Muscle layer of duodenum (tissue), 2 donors: ENCODE measurements around the gene CLVS2.

ENCODE experiments used
- H3K27ac ChIP-seq: one replicate; pipeline ENCODE4 v1.7.0; 2013; ENCODE audit warnings: mild to moderate bottlenecking, low read length
- H3K27me3 ChIP-seq: one replicate; pipeline ENCODE4 v1.7.0; 2013; ENCODE audit warnings: low read depth, mild to moderate bottlenecking, control low read depth, low read length
- H3K36me3 ChIP-seq, 2 donors: one replicate each; pipeline ENCODE4 v1.7.0; 2013; ENCODE audit warnings: low read length in 2 of 2, control low read depth in 1 of 2, mild to moderate bottlenecking in 1 of 2; ENCODE audit not compliant: insufficient read depth in 2 of 2, control insufficient read depth in 1 of 2
- H3K4me1 ChIP-seq, 2 donors: one replicate each; pipeline ENCODE4 v1.7.0; 2013; ENCODE audit warnings: low read length in 2 of 2, mild to moderate bottlenecking in 2 of 2, control low read depth in 1 of 2, moderate library complexity in 1 of 2; ENCODE audit not compliant: insufficient read depth in 2 of 2, control insufficient read depth in 1 of 2
- H3K4me3 ChIP-seq, 2 donors: one replicate each; pipeline ENCODE4 v1.7.0; 2013; ENCODE audit warnings: low read length in 2 of 2, low read depth in 1 of 2, mild to moderate bottlenecking in 1 of 2
- H3K9me3 ChIP-seq, 2 donors: one replicate each; pipeline ENCODE4 v1.7.0; 2013; ENCODE audit warnings: low read length in 2 of 2, control low read depth in 1 of 2, mild to moderate bottlenecking in 1 of 2; ENCODE audit not compliant: control insufficient read depth in 1 of 2
- donor health status: healthy.

CLVS2 gene

DNA sequence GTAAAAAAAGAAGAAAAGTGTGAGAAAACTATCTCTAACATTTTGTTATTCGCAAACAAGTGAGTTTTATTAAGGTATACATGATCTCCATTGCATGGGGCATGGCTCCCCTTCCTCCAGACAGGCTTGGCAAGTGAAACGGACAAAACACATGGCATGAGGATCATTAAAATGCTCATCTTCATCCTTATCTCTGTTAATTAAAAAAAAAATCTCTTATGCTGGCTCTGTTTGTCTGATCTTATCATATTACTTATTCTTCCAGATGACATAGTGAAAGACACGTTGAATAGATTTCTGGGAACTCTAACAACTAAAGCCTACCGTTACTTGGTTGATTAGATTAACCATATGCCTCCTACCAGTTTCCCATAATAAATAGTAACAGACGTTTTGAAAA lies 89.4 kb downstream of the CLVS2 start:
- no peak overlapping the region for H3K4me3 ChIP-seq
- H3K27ac ChIP-seq, result no peak overlapping the region
- H3K36me3 ChIP-seq, result no peaks in the 10 kb centered on the region
- no peaks in the 10 kb centered on the region for H3K4me1 ChIP-seq
- no peaks in the 10 kb centered on the region for H3K9me3 ChIP-seq
- no peaks in the 10 kb centered on the region for H3K27me3 ChIP-seq

DNA sequence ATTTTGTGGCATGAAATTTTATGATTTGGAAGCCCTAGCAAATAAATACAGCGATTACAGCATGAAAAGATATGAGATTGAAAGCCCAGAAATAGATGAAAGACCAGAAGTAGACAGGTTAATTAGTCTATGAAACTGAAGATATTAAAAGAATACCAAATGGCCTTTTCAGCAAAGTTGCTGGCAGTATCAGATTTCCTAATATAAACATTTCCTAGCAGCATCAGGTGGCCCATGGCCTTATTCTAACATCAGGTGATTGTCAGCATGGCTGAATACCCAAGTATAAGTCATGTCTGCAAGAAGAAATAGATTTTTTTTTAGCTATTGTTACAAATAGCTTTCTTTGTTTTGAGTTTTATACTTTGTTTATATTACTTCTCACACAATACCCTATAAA lies 93.2 kb downstream of the CLVS2 start:
- Histone ChIP-seq H3K9me3 (no peaks in the 10 kb centered on the region), H3K27ac (no peak overlapping the region), H3K36me3 (no peaks in the 10 kb centered on the region), H3K27me3 (no peaks in the 10 kb centered on the region), H3K4me3 (no peak overlapping the region), H3K4me1 (no peaks in the 10 kb centered on the region)

DNA sequence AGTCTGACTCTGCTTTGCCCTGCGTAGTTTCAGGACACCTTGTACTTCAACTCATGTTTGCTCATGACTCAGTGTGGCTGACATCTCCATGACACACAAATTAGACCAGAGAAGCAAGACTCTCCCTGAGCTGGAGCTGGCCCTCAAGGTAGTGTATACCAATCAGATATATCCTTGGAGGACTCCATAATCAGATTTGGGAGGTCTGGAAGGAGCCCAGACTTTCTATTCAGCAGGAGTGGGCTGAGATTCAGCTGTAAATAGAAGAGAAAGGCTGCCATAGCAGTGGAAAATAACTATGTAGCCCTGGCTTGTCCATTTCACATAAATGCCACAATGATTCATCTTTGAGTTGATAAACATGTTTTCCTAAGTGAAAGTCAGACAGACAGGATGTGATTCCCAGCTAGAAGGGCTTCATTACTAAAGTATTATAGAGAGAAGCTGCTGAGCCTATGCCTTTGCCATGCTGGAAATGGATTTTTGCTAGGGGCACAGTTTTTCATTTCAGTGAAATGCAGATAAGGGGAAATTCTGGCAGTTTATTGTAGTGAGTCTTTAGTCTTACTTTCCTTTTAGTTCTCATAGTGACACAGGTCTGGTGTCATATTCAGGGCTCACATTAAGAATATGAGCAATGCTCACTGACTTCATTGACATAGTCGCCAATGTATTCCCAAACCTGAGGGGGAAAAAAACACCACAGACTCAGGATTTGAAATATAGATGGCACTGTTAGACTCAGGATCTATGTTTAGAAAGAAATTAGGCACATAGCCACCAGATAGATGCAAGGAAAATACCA lies 95.3 kb downstream of the CLVS2 start:
- Histone ChIP-seq H3K27ac (no peak overlapping the region), H3K9me3 (no peaks in the 10 kb centered on the region), H3K4me3 (no peak overlapping the region), H3K27me3 (no peaks in the 10 kb centered on the region), H3K36me3 (no peaks in the 10 kb centered on the region), H3K4me1 (no peaks in the 10 kb centered on the region)

DNA sequence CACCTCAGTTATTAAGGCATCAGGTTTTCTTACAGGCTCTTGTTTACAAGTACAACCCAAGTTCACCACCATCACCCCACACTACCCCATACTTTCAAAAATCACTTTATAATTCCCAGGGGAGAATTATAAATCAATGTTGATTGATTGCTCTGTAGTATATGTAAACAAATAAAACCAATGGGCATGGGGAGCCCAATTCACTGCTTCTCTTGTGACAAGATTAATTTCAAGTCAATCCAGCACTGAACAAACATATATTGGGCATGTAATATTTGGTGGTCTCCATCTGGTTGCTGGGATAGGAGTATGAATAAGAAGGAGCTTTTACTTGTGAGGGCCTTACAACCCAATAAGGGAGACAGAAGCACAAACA lies 95.8 kb downstream of the CLVS2 start:
- Histone ChIP-seq H3K4me3 (no peak overlapping the region), H3K36me3 (no peaks in the 10 kb centered on the region), H3K27me3 (no peaks in the 10 kb centered on the region), H3K9me3 (no peaks in the 10 kb centered on the region), H3K4me1 (no peaks in the 10 kb centered on the region), H3K27ac (no peak overlapping the region)

DNA sequence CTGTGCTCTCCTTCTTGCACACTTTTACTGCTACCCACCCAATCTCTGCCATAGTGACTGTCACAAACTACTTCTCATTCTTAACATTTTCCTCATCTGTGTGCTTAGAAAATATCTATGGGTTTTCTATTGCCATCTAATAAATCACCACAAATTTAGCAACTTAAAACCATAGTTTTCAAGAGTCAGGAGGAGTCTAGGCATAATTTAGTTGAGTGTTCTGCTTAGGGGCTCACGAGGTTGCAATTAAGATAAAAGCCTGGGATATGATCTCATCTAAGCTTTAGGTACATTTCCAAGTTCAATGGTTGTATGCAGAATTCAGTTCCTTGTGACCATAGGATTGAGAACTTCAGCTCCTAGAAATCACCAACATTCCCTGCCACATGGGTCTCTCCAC lies 98.8 kb downstream of the CLVS2 start:
- no peak overlapping the region for H3K27ac ChIP-seq
- no peaks in the 10 kb centered on the region for H3K9me3 ChIP-seq
- H3K4me1 ChIP-seq, result no peaks in the 10 kb centered on the region
- no peaks in the 10 kb centered on the region for H3K27me3 ChIP-seq
- no peaks in the 10 kb centered on the region for H3K36me3 ChIP-seq
- no peak overlapping the region for H3K4me3 ChIP-seq

DNA sequence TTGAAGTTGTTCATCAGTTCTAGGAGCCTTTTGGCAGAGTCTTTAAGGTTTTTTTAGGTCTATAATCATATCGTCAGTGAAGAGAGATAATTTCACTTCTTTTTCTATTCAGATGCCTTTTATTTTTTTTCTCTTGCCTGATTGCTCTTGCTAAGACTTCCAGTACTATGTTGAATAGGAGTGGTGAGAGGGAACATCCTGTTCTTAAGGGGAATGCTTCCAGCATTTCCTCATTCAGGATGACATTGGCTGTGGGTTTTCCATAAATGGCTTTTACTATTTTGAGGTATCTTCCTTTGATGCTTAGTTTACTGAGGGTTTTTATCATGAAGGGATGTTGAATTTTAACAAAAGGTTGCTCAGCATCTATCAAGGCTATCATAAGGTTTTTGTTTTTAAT lies 109.5 kb downstream of the CLVS2 start:
- no peaks in the 10 kb centered on the region for H3K36me3 ChIP-seq
- H3K4me3 ChIP-seq, result no peak overlapping the region
- H3K27me3 ChIP-seq, result no peaks in the 10 kb centered on the region
- H3K9me3 ChIP-seq, result peaks cover 0 to 3% of the 10 kb centered on the region in 2 donors
- no peak overlapping the region for H3K27ac ChIP-seq
- no peaks in the 10 kb centered on the region for H3K4me1 ChIP-seq

DNA sequence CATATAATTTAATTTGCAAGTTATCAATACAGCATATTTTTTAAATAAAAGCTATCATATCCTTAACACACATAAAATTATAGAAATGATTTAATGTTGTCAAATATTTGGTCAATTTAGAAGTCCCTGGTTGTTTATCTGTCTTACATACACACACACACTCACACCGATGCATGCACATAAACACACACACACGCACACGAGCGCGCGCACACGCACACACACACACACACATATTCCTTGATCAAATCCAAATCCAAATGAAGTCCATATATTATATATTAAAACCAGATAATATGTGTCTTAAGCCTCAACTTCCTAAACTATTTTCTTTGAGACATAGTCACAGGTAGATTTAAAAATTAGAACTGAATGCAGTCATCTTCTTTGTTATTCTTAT lies 120.3 kb downstream of the CLVS2 start:
- H3K36me3 ChIP-seq, result no peaks in the 10 kb centered on the region
- no peaks in the 10 kb centered on the region for H3K27me3 ChIP-seq
- no peaks in the 10 kb centered on the region for H3K9me3 ChIP-seq
- no peak overlapping the region for H3K27ac ChIP-seq
- no peaks in the 10 kb centered on the region for H3K4me1 ChIP-seq
- no peak overlapping the region for H3K4me3 ChIP-seq

DNA sequence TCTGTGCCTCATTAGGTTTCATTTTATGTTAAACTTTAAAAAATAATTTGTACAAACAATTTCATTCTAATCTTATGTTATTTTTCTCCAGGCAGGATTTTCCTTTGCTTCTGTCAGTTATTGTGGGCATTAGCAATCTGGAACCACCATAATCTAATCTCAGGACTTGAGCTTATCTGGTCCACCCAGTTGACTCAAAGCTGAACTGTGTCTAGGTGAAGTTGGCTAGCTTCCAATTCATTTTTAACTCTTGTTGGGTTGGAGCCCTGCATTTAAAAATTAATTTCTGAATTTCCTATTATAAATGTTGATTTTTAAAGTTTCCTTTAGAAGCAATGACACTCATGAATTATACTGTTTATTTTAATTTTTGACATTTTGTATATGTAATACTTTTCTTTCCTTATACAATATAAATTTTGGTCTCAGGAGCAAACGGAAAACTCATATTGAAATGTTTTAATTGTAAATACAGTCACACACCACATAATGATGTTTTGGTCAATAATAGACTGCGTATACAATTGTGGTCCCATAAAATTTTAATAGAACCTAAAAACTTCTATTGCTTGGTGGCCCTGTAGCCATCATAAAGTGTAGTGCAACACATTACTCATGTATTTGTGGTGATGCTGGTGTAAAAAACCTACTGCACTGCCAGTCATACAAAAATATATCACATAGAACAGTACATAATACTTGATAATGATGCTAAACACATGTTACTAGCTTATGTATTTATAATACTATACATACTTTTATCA lies 121.3 kb downstream of the CLVS2 start:
- Histone ChIP-seq H3K9me3 (no peaks in the 10 kb centered on the region), H3K36me3 (no peaks in the 10 kb centered on the region), H3K27me3 (no peaks in the 10 kb centered on the region), H3K27ac (no peak overlapping the region), H3K4me3 (no peak overlapping the region), H3K4me1 (no peaks in the 10 kb centered on the region)

DNA sequence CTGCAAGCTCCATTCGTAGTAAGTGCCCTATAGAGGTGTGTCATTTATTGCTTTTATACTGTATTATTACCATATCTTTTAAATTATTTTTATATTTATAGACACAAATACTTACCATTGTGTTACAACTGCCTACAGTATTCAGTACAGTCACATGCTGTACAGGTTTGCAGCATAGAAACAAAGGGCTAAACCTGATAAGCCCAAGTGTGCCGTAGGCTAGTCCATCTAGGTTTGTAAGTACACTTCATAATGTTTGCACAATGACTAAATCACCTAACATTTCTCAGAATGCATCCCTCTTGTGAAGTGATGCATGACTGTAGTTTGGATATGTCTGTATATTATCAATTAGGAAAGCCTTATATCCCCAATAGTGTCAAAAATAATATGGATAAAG lies 122.8 kb downstream of the CLVS2 start:
- Histone ChIP-seq H3K9me3 (no peaks in the 10 kb centered on the region), H3K27me3 (no peaks in the 10 kb centered on the region), H3K4me1 (no peaks in the 10 kb centered on the region), H3K36me3 (no peaks in the 10 kb centered on the region), H3K27ac (no peak overlapping the region), H3K4me3 (no peak overlapping the region)
